NB4 (cell line): ENCODE results near the gene PRRT2.
A peak's percentile ranks its signal among the peaks of the same experiment; 100 is the strongest.

Source experiments
- DNase-seq: peaks from one replicate; pipeline ENCODE4 v3.0.0; 2010; ENCODE audit warnings: low read depth
- H3K4me3 ChIP-seq: one replicate; pipeline ENCODE4 v1.5.1; 2011; ENCODE audit warnings: mild to moderate bottlenecking, low read depth, low read length, moderate library complexity
- MYC ChIP-seq: IDR thresholded peaks from 2 replicates; pipeline ENCODE4 v1.6.1; 2011; ENCODE audit warnings: low read depth, low read length
- POLR2A ChIP-seq: IDR thresholded peaks from 2 replicates; pipeline ENCODE4 v1.6.1; 2011; ENCODE audit warnings: mild to moderate bottlenecking; ENCODE audit not compliant: insufficient read length; ENCODE audit errors: extremely low read depth
- TF ChIP-seq, protein P1 (sequence below): IDR thresholded peaks from 2 replicates; pipeline ENCODE4 v1.6.1; 2011; ENCODE audit warnings: low read depth, low read length
- TF ChIP-seq, protein P2 (sequence below): IDR thresholded peaks from one replicate; pipeline ENCODE4 v1.5.1; 2012; ENCODE audit warnings: low read depth, low read length

Gene PRRT2

DNA sequence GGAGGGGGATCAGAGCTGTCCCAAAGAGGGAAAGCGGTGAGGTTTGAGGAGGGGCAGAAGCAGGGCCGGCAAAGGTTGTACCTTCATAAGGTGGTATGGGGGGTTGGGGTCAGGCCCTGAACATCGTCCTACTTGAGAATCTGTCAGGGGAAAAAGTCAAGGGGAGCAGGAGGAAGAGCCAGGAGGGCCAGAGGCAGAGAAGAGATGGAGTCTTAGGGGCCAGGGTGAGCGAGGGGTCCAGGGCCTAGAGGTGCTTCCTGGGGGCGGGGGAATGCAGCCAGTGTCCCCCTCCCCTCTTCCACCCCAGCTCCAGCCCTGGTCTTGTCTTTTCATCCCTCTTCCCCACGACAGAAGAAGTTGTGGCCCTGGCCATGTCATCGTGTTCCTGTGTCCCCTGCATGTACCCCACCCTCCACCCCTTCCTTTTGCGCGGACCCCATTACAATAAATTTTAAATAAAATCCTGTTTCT is 1.3 kb upstream of the PRRT2 start:
- H3K4me3 ChIP-seq: peak overlapping the region; percentile 16
- TF ChIP-seq, protein P1, sequence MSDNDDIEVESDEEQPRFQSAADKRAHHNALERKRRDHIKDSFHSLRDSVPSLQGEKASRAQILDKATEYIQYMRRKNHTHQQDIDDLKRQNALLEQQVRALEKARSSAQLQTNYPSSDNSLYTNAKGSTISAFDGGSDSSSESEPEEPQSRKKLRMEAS: no peak
- no peak for TF ChIP-seq POLR2A
- TF ChIP-seq MYC: no peak
- TF ChIP-seq, protein P2, sequence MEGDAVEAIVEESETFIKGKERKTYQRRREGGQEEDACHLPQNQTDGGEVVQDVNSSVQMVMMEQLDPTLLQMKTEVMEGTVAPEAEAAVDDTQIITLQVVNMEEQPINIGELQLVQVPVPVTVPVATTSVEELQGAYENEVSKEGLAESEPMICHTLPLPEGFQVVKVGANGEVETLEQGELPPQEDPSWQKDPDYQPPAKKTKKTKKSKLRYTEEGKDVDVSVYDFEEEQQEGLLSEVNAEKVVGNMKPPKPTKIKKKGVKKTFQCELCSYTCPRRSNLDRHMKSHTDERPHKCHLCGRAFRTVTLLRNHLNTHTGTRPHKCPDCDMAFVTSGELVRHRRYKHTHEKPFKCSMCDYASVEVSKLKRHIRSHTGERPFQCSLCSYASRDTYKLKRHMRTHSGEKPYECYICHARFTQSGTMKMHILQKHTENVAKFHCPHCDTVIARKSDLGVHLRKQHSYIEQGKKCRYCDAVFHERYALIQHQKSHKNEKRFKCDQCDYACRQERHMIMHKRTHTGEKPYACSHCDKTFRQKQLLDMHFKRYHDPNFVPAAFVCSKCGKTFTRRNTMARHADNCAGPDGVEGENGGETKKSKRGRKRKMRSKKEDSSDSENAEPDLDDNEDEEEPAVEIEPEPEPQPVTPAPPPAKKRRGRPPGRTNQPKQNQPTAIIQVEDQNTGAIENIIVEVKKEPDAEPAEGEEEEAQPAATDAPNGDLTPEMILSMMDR: no peak
- DNase-seq: no peak

DNA sequence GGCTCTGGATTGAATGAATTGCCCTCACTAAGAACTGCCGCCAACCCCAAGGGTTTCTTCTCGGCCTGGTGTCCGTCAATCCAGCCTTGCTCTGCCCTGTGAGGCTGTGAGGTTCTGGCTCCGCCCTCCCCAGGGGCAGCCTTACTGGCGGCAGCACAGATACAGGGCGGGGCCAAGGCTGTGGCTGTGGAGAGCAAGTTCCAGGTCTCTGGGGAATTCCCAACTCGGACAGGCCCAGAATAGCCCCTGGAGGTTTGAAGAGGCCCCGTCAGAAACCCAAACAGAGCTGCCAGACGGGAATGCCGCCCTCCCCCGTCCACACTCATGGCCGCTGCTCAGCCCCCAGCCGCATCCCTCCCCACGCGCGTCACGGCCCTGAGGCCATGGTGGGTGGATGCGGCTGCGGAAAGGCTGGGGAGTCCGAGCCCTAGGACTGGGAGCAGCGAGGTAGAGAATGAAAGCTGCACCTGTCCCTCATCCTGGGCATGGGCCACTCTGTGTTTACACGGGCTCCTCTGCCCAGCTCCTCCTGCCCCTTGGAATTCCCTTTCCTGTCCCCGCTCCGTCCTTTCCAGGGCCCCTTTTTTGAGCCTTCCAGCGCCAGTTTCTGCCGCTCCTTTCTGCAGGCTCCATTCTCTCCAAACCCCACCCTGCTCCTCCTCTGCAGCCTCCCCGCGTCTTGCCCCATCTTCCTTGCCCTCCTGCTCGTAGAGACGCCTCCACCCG is 660 bp upstream of the PRRT2 start:
- peak overlapping the region; percentile 34 for H3K4me3 ChIP-seq
- no peak for TF ChIP-seq MYC
- TF ChIP-seq, protein P1: no peak
- no peak for TF ChIP-seq POLR2A
- TF ChIP-seq, protein P2: no peak
- DNase-seq: peak; percentile 91

DNA sequence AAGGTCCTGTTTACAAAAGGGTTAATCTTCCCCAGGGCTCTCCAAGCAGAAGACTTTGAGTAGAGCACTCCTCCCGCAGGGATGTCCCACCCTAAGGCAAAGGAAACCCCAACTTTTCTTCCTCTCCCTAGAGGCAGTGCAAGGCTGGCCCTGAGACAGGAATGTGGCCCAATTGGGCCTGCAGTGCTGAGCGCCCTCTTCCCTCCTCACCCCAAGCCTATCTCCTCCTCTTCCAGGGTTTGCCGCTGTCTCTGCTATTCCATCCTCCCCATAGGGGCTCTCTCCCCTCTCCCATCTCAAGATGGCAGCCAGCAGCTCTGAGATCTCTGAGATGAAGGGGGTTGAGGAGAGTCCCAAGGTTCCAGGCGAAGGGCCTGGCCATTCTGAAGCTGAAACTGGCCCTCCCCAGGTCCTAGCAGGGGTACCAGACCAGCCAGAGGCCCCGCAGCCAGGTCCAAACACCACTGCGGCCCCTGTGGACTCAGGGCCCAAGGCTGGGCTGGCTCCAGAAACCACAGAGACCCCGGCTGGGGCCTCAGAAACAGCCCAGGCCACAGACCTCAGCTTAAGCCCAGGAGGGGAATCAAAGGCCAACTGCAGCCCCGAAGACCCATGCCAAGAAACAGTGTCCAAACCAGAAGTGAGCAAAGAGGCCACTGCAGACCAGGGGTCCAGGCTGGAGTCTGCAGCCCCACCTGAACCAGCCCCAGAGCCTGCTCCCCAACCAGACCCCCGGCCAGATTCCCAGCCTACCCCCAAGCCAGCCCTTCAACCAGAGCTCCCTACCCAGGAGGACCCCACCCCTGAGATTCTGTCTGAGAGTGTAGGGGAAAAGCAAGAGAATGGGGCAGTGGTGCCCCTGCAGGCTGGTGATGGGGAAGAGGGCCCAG is 1.0 kb downstream of the PRRT2 start:
- TF ChIP-seq POLR2A (no peak), MYC (no peak)
- TF ChIP-seq, protein P2: no peak
- TF ChIP-seq, protein P1: no peak
- no peak for DNase-seq
- H3K4me3 ChIP-seq: no peak overlapping the region

DNA sequence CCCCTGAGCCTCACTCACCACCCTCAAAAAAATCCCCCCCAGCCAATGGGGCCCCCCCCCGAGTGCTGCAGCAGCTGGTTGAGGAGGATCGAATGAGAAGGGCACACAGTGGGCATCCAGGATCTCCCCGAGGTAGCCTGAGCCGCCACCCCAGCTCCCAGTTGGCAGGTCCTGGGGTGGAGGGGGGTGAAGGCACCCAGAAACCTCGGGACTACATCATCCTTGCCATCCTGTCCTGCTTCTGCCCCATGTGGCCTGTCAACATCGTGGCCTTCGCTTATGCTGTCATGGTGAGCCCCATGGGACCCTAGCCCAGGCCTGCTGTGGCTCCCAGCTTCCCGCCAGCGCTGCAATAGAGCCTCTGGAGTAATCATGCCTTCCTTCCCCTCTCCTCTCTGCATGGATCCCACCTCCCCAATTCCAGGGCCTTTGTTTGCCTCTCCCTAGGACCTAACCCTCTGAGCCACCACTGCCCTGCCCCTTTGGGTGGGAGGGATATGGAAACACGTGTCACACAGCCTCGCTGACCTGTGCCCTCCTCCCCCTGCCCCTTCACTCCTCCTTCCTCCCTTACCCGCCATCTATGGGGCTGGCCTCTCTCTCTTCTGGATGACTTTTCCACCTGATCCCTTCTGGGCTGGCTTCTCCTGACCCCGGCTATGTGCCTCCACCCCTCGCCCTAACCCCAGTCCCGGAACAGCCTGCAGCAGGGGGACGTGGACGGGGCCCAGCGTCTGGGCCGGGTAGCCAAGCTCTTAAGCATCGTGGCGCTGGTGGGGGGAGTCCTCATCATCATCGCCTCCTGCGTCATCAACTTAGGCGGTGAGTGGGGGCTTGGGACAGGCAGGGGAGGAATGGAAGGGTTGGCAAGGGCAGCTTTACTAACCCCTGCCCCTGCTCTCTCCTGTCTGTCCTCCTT is 1.9 kb downstream of the PRRT2 start:
- no peak overlapping the region for H3K4me3 ChIP-seq
- TF ChIP-seq POLR2A (no peak), MYC (peak; percentile 75)
- TF ChIP-seq, protein P1: peak; percentile 81
- TF ChIP-seq, protein P2: no peak
- peak; percentile 74 for DNase-seq

DNA sequence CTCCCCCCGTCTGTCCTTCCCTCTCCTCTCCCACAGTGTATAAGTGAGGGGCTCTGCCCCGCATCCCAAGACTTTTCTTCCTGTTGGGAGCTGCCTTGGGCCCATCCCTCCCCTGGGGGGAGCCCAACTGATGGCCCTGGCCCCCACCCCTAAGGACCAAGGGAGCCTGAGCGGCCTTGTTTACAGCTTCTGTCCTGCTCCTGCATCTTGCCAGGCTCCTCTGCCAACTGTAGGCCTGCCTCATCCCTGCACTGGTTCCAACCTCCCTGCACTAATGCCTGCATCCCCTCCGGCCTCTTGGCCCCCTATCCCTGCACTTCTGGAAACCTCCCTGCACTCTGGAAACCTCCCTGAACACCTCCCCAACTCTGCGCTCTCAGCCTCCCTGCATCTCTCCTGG is 2.6 kb downstream of the PRRT2 start:
- TF ChIP-seq POLR2A (no peak), MYC (no peak)
- TF ChIP-seq, protein P1: no peak
- TF ChIP-seq, protein P2: no peak
- no peak overlapping the region for H3K4me3 ChIP-seq
- no peak for DNase-seq
